Motor neuron (in vitro differentiated cells): ENCODE results near the gene NHLRC1. TPM values are rescaled to one million over a fixed set of nuclear protein-coding genes. Genes with fewer than 3 reads are reported as not detected.

ENCODE experiments used
- ATAC-seq, 8 experiments: fragments of 200-7000 bp; cut with Tn5 transposase; replicated peaks in 6 of 8; 2 replicates each; pipeline ENCODE4 v1.8.0; 2021; ENCODE audit warnings: mild to moderate bottlenecking in 8 of 8, moderate library complexity in 8 of 8
- H3K27ac ChIP-seq, 2 donors: fragments of 250-450 bp; sonication (Bioruptor Pico); 2 replicates each; pipeline ENCODE4 v1.9.0; 2021; ENCODE audit warnings: antibody characterized with exemption in 2 of 2, mild to moderate bottlenecking in 2 of 2, moderate library complexity in 1 of 2
- H3K4me1 ChIP-seq, 2 donors: fragments of 250-450 bp; sonication (Bioruptor Pico); replicated peaks in 1 of 2; 2 replicates each; pipeline ENCODE4 v1.6.1; 2021; ENCODE audit warnings: antibody characterized with exemption in 2 of 2, mild to moderate bottlenecking in 2 of 2, moderate library complexity in 1 of 2
- H3K4me3 ChIP-seq, 5 donors: fragments of 250-450 bp; sonication (Bioruptor Pico); 2 replicates each; pipeline ENCODE4 v1.9.0; 2021; ENCODE audit warnings: antibody characterized with exemption in 5 of 5, mild to moderate bottlenecking in 5 of 5, moderate library complexity in 4 of 5
- WGBS, 10 experiments: fragments of 450-650 bp; shearing (Covaris generic); methylation state at CpG; one replicate each; pipeline ENCODE4 v1.0.0; 2022; 5-methylcytosine and 5-hydroxymethylcytosine counted together
- in situ Hi-C, 9 experiments: fragments of 400-800 bp; cut with MboI; loops; one replicate each; pipeline ENCODE4 v1.15.0; 2021; ENCODE audit warnings: low sequenced_read_pairs in 9 of 9, low pct_unique_long_range_greater_than_20kb in 2 of 9; ENCODE audit not compliant: unreplicated experiment in 9 of 9
- total RNA-seq, 8 experiments: library from RNA; unstranded; fragments of 300-600 nt; gene quantifications; 2 replicates each; pipeline versions ENCODE4 v1.2.3 to v1.2.4, GENCODE V29; 2022

The NHLRC1 gene
- total RNA-seq = 1 to 10 TPM in 6 of 8 experiments, under 1 TPM in 2; 0.25 to 2.4 (median 1.6) TPM

DNA sequence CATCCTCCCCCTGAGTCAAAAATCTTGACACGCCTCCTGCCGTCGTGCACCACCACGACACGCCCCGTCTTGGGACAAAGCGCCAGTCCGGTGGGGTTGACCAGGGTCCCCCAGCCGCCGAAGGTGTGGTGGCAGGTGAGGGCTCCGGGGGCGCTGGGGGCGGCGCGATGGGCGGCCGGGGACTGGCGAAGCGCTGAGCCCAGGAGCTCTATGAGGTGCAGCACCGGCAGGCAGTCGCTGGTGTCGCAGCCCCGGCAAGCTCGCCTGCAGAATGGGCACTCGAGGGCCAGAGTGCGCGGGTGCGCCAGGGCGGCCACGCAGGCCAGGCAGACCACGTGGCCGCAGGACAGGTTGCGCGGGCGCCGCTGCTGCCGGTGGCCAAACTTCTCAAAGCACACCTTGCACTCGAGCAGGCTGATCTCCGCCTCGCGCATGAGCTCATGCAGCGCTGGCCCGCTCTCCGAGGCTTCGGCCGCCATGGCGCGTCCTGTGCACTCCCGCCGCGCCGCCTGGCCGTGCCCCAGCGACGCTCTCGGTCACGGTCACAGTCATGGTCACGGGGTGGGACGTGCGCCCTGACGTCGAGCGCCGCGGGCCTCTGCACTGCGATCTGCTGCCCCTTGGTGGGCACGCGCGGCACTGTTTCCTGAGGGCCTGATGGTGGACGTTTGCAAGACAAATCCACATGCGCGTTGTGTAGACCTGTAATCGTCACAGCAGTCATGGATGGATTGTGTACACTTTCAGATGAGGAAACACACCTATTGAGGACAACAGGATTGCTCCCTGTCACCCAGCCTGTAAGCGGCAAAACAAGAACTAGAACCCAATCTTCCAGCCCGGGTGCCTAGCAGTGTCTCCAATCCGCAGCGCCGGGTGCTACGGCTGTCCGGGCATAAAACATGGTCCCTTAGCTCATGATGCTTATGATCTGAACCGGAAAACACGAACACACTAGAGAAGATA lies at the start of gene NHLRC1:
Gene NHLRC1, minus strand, starts transcription at position 550 of the 966 bp plus-strand sequence. Its CDS starts 71 bp downstream, at position 479.
- ATAC-seq = peak; percentile 88 to 99 (median 98)
- Histone ChIP-seq H3K4me1 (peaks cover 0 to 2% of the 10 kb centered on the region in 2 donors), H3K4me3 (peak within 1 kb of the TSS; percentile 21 to 38 (median 33)), H3K27ac (no peak within 1 kb of the TSS)
- in situ Hi-C loops = loop anchor here in 4 of 9 experiments (25.0 kb wide), 4 partner anchors 110 to 960 kb away; partner anchors contain the start of gene KIF13A (in 1 of the 4)
- WGBS, 10 experiments = 0 to 100% (median 62%) methylated on average over 1 to 17 of the region's 82 CpGs

DNA sequence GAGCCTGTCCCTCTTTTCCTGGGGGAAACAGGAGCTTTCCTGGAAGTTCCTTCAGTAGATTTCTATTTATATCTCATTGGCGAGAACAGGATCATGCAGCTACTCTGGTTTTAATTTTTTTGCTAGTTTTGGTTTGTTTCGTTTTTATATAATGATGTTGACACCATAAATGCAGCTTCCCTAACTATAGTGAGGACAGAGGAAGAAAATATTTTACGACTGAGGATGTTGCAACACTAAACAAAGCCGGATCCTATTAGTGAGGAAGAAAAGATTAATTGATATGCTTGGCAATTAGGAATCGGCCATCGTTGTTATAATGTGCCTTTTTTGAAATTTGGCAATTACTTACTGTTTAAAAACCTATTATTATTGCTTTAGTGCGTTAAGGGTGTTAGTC lies 49.4 kb upstream of the NHLRC1 start:
- 33 to 100% (median 78%) methylated on average over 1 to 7 of the region's 7 CpGs for WGBS, 10 experiments
- no peaks in the 10 kb centered on the region for H3K4me1 ChIP-seq
- ATAC-seq = no peak
- in situ Hi-C loops = no loop called here
- H3K4me3 ChIP-seq = no peak overlapping the region
- H3K27ac ChIP-seq = no peak overlapping the region

DNA sequence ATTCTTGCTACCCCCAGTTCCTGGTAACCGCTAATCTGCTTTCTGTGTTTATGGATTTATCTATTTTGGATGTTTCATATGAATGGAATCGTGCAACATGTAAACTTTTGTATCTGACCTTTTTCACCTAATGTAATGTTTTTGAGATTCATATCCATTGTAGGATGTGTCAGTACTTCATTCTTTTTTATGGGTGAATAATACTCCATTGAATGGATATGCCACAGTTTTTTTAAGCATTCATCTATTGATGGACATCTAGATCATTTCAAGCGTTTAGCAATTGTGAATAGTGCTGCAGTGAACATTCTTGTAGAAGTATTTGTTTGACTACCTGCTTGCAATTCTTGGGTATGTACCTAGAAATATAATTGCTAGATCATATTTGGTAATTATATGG lies 45.8 kb upstream of the NHLRC1 start:
- no peak for ATAC-seq
- Histone ChIP-seq H3K27ac (no peak overlapping the region), H3K4me3 (no peak overlapping the region), H3K4me1 (no peaks in the 10 kb centered on the region)
- 94 to 100% (median 100%) methylated on average over 1 to 3 of the region's 3 CpGs; no CpG with 5 or more reads in 1 of the 10 experiments for WGBS, 10 experiments
- in situ Hi-C loops = no loop called here

DNA sequence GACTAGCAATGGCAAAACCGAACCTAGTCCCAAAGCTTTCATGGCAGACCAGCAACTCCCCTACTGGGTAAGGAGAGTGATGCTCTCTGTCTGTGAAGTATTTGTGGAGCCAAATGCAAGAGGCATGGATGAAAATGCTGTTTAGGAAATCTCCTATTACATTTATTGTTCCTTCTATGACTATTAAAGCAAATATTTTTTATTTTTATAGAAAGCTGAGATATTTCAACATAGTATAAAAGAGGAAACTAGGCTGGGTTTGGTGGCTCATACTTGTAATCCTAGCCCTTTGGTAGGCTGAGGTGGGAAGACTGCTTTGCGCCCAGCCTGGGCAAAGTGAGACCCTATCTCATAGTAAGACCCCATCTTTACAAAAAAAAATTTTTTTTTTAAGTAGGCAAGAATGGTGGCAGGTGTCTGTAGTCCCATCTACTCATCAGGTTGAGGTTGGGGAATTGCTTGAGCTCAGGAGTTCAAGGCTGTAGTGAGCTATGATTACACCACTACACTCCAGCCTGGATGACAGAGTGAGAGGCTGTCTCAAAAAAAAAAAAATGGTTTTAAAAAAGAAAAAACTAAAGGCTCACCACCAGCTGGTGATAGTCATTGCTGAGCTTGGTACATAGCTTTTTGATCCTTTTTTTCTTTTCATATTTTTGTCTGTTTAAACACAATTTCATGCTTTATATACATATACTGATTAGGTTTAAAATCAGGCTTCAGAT lies 44.0 kb upstream of the NHLRC1 start:
- Histone ChIP-seq H3K27ac (no peak overlapping the region), H3K4me1 (no peaks in the 10 kb centered on the region), H3K4me3 (no peak overlapping the region)
- ATAC-seq = no peak
- in situ Hi-C loops = no loop called here
- WGBS, 10 experiments = 83 to 100% (median 97%) methylated on average over 1 to 2 of the region's 2 CpGs

DNA sequence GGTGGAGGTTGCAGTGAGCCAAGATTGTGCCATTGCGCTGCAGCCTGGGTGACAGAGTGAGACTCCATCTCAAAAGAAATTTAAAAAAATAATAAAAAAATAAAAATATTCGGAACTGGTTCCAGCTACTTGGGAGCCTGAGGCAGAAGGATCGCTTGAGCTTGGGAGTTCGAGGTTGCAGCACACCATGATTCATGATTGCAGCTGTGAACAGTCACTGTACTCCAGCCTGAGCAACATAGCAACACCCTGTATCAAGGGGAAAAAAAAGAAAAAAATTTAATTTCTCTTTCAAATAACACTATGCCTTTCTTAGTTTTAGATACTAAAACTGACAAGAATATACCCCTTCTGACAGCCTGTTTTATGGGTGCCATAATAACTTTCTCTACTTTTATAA lies 43.3 kb upstream of the NHLRC1 start:
- ATAC-seq = no peak
- Histone ChIP-seq H3K27ac (no peak overlapping the region), H3K4me1 (no peaks in the 10 kb centered on the region), H3K4me3 (no peak overlapping the region)
- 84 to 100% (median 98%) methylated on average over 3 to 4 of the region's 4 CpGs; no CpG with 5 or more reads in 2 of the 10 experiments for WGBS, 10 experiments
- in situ Hi-C loops = no loop called here

DNA sequence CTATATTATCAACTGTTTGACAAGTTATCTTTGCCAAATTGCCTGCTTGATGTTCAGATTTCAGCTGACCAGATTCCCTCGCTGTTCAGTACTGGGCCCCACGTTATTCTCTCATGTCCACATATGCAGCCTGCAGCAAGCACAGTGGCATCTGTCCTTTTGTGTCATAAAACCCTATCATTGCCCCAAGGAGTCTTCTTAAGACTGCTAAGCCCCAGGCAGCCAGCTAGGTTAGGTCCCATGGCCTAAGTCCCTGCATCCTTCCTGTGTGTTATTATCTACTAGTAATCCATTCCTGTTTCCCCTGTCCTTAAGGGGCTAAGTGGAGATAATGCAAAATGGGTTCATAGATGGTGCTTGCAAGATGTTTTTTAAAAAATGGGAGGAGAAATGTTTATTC lies 39.9 kb upstream of the NHLRC1 start:
- Histone ChIP-seq H3K4me3 (no peak overlapping the region), H3K4me1 (no peaks in the 10 kb centered on the region), H3K27ac (no peak overlapping the region)
- WGBS, 10 experiments = 65 to 100% (median 82%) methylated on average over 1 to 2 of the region's 2 CpGs; no CpG with 5 or more reads in 6 of the 10 experiments
- no peak for ATAC-seq
- in situ Hi-C loops = no loop called here

DNA sequence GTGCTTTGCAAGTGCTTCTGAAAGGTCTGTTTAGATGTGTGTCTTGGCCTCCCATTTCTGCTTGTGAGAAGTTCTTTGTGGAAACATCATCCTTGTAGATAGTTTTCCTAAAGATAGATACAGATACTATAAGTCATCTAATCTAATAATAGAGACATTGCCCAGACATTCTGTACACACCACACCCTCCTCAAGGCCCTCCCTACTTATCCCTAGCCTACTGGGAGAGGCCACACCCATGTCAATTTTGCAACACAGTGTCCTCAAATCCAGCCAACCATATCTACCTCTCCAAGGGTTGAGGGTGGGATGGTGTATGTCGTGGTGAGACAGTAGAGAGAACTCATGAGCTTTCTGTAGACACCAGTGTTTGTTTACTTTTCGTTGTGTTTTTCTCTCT lies 39.0 kb upstream of the NHLRC1 start:
- 33 to 100% (median 92%) methylated on average over 1 to 2 of the region's 2 CpGs; no CpG with 5 or more reads in 4 of the 10 experiments for WGBS, 10 experiments
- in situ Hi-C loops = no loop called here
- no peaks in the 10 kb centered on the region for H3K4me1 ChIP-seq
- H3K4me3 ChIP-seq = no peak overlapping the region
- no peak overlapping the region for H3K27ac ChIP-seq
- ATAC-seq = peak in 3 of 8 experiments; percentile 50 to 94 (median 93)

DNA sequence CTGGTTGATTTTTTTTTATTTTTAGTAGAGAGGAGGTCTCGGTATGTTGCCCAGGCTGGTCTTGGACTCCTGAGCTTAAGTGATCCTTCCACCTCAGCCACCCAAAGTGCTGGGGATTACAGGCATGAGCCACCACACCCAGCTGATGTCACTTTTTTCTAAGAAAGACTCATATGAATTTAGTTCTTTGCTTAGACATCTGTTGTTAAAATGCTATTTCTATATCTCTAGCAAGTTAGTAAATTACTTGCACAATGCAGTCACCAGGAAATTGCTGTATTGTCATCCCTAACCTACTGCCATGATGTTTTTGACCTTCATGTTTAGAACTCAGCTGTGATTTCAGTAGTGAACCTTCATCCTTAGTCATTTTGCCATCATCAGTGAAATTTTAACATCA lies 38.4 kb upstream of the NHLRC1 start:
- Histone ChIP-seq H3K27ac (no peak overlapping the region), H3K4me1 (peaks cover 0 to 2% of the 10 kb centered on the region in 2 donors), H3K4me3 (no peak overlapping the region)
- 75 to 100% (median 83%) methylated on average over 1 of the region's 1 CpG; no CpG with 5 or more reads in 7 of the 10 experiments for WGBS, 10 experiments
- ATAC-seq = peak in 2 of 8 experiments; percentile 73
- in situ Hi-C loops = no loop called here

DNA sequence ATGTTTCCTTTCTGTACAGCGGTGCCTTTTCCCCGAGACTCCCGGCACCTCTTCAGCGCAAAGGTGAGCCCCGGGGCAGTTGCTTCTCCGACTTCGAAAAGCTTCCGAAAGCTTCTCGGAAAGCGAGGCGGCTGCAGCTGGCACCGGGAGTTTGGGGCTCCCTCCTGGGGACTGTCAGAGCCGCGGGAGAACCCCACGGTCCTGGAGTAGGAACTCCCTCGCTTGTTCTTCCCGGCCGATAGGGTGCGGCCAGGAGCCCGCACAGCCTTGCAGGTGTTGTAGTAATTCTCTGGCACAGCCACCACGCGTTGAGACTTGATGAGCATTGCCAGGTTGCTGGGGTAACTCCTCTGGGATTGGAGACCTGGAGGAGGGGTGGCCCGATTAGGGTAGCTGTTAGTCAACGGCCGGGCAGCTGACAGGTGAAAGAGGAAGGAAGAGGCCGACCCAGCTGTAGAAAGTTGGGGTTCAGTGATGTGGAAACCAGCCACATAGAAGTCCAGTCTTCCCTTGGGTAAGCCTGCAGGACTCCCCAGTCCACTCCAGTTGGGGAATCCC lies 33.5 kb upstream of the NHLRC1 start:
- peak overlapping the region; percentile 58 to 62 for H3K27ac ChIP-seq
- peak; percentile 0 to 14 (median 5) for ATAC-seq
- H3K4me3 ChIP-seq = peak overlapping the region; percentile 69 to 88 (median 79)
- H3K4me1 ChIP-seq = peaks cover 8 to 9% of the 10 kb centered on the region in 2 donors
- 0 to 40% (median 5%) methylated on average over 3 to 9 of the region's 26 CpGs; no CpG with 5 or more reads in 7 of the 10 experiments for WGBS, 10 experiments
- in situ Hi-C loops = no loop called here

DNA sequence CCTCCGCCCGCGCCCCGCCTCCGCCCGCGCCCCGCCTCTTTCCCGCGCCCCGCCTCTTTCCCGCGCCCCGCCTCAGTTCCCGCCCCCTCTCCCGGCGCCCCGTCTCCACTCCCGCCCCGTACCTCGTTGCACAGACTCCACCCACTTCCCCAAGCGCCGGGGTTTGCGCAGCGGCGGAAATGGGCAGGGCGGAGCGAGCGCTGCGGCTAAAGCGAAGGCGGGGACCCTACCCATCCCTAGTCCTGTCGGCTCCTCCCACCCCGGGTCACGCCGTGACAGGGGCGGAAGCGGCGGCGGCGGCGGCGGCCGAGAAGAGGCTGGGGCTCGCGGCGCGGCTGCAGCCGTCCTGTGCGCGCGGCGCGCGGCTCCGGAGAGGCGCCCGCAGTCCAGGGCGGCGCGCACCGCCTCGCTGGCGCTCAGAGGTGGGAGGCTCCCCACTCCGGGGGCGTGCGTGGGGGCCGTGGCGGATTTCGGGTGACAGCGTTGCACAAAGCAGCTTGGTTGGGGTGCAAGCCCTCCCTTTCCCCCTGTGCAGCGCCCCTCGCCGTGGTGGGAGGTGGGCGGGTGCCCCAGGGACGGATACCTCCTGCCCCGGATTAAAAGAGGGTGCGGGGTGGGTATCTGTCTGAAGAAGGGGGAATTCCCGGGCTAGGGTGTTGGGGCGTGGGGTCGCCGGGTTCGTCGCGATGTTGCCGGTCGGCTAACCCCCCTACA lies 32.8 kb upstream of the NHLRC1 start, which contains the start of gene KDM1B:
Gene KDM1B, plus strand, starts transcription at position 273 of the 714 bp plus-strand sequence. CDS start 4,474 bp downstream, outside the sequence.
- no CpG with 5 or more reads among the region's 87 CpGs for WGBS, 10 experiments
- peak within 1 kb of the TSS; percentile 83 to 88 for H3K27ac ChIP-seq
- H3K4me3 ChIP-seq = peak within 1 kb of the TSS; percentile 69 to 88 (median 79)
- in situ Hi-C loops = no loop called here
- H3K4me1 ChIP-seq = peaks cover 8 to 9% of the 10 kb centered on the region in 2 donors
- ATAC-seq = peak; percentile 83 to 95 (median 93)

DNA sequence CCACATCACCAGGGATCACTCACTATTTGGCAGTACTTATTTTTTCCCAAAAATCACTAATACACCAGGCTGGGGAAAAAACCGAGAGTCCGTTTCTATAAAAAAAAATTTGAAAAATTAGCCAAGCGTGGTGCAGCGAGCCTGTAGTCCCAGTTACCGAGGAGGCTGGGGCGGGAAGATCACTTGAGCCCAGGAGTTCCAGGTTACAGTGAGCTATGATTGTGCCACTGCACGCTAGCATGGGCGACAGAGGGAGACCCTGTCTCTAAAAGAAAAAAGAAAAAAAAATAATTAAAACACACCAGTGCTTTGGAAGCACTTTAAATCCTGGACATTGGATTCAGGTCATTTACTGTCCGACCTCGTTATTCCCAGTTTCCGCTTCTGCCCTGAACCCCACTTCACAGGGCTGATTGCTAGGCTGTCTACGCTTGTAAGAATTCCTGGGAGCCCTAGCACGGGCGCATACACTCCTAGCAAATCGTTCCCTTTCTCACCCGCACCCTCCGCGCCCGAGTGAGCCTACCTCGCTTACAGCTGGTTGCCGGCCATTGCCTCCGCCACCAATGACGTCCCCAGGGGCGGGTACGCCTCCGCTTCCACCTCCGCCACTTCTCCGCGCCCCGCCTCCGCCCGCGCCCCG lies 32.2 kb upstream of the NHLRC1 start, which contains the start of gene TPMT:
Gene TPMT, minus strand, starts transcription at position 571 of the 643 bp plus-strand sequence. CDS start 5,950 bp downstream, outside the sequence.
- in situ Hi-C loops = no loop called here
- peak; percentile 73 to 85 (median 80) for ATAC-seq
- WGBS, 10 experiments = 0 to 5% (median 0%) methylated on average over 2 to 13 of the region's 34 CpGs; no CpG with 5 or more reads in 1 of the 10 experiments
- Histone ChIP-seq H3K4me1 (peaks cover 8 to 9% of the 10 kb centered on the region in 2 donors), H3K27ac (peak within 1 kb of the TSS; percentile 83 to 88), H3K4me3 (peak within 1 kb of the TSS; percentile 69 to 88 (median 79))

DNA sequence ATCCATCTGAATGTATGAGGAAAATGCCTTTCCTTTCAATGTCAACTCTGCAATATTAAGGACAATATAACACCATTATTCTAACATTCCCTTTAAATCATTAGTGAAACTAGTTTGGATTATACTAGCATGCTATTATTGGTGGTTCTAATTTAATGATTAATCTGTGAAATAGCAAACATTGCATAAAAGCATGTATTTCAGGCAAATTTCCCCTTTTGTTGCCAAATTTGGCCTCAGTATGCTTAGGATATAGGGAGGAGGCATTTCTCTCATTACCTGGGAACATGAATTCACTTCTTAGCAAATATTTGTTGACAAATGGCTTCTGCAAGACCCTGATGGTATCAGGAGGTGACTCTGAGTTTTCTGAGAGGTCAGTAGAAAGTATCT lies 30.8 kb upstream of the NHLRC1 start:
- ATAC-seq = no peak
- in situ Hi-C loops = no loop called here
- Histone ChIP-seq H3K27ac (no peak overlapping the region), H3K4me1 (peaks cover 8 to 9% of the 10 kb centered on the region in 2 donors), H3K4me3 (peak overlapping the region in 1 of 5 donors; percentile 77)
